NCI-H1092 (cell line): Measurements from ENCODE around the gene DLEC1.

Experiments
- DNase-seq: peaks from one replicate; lab custom pipeline; 2025; lab: John Stamatoyannopoulos, UW

DLEC1 gene

DNA sequence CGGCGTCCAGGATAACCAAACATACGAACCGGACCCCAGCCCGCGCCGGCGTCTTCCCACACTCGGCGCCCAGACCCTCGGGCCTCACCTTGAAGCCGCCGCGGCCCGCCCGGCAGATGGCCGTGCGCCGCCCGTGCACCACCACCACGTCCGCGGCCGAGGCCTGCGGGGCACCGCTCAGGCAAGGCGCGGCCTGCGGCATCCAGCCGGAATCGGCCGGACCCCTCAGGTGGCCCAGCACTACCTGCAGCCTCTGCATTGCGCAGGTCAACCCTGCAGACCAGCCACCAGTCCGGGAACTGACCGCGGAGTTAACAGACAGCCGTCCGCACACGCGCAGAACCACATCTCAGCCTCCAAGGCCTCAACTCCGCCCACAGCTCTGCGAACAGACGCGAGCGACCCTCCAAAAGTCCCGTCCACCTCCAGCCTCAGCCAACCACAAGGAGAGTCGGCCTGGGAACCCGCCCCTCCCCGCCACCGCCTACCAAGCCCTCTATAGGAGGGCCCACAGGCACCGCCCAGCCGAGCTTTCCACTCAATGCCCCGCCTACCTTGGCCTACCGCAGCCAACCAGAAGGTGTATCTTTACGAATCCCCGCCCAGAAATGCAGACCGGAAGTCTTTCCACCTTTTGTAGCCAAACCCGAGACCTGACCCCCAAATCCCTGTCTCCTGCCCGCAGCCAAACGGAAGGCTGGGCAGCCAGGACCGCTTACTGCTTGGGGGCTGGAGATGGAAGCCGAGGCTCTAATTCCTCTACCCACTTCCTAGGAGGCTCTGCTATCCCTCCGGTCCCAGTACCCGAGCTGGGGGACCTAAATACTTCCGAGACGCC lies 98.0 kb downstream of the DLEC1 start, which contains the start of gene ACAA1:
Gene ACAA1, minus strand, starts transcription at position 351 of the 838 bp plus-strand sequence. Its CDS starts 92 bp downstream, at position 259.
- peak; percentile 95 for DNase-seq

DNA sequence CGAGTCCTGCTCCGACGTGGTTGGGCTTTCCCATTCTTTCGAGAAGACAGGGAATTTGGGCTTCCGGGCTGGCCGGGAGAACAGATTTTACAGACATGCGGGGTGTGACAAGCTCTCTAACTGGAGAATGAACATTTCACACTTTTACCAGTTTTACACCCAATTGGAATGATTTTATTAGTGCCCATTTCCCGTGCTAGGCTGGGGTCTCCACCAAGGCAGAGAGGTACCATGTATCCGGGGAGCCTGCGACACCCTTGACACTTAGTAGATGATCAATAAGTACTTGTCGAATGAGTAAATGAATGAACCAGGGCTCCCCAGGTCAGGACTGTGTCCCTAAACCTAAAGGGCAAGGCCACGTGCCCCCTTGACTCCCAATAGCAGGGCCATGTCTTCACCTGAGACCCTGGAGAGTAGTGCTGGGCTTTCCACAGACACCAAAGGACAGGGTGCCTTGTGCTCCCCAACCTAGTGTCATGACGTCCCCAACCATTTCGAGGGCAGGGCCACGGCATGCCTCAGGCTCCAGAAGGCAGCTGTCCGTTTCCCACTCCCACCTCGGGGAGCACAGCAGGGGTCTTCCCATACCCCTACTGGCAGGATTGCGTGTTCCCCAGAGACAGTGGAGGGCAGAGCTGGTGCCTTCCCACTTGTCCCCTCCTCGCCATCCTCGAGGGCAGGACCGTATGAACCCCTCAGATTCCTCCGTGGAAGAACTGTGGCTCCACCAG lies 98.8 kb downstream of the DLEC1 start:
- no peak for DNase-seq

DNA sequence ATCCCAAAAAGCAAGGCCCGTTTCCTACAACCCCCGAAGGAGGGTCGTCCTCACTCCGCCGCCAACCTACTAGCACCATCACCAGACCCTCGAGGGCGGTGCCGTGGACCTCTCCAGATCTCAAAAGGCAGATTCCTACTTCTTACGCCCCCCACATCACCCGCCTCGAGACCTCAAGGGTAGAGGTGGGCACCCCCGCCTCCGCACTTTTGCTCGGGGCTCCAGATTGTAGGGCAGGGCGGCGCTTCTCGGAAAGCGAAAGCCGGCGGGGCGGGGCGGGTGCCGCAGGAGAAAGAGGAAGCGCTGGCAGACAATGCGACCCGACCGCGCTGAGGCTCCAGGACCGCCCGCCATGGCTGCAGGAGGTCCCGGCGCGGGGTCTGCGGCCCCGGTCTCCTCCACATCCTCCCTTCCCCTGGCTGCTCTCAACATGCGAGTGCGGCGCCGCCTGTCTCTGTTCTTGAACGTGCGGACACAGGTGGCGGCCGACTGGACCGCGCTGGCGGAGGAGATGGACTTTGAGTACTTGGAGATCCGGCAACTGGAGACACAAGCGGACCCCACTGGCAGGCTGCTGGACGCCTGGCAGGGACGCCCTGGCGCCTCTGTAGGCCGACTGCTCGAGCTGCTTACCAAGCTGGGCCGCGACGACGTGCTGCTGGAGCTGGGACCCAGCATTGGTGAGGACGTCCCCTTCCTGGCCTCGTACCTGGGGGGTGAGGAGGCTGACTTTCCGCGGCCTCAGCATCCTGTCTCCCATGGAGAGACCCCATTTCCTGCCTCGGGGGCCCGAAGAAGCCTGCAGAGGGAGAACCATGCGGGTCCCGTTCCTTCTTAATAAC lies 99.6 kb downstream of the DLEC1 start, which contains the start of gene MYD88:
Gene MYD88, plus strand, starts transcription at position 313 of the 842 bp plus-strand sequence. Its CDS starts 40 bp downstream, at position 353.
- DNase-seq = no peak

DNA sequence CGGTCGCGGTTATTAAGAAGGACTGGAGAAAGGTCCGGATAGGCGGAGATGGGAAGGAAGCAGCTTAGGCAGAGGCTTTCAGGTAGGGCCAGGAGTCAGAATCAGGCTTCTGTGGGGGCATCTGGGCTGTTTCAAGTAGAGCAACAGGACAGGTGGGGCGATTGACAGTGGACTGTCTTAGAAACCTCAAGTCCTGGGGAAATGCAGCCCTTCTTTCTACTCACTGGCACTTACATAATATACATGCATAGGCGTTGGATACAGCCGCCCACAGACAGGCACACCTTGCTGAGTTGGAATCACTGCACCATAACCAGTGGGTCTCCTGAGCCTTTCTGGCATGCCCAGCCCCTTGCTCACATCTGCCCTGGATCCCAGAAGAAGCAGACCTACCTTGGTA lies 100.2 kb downstream of the DLEC1 start:
- DNase-seq = no peak

DNA sequence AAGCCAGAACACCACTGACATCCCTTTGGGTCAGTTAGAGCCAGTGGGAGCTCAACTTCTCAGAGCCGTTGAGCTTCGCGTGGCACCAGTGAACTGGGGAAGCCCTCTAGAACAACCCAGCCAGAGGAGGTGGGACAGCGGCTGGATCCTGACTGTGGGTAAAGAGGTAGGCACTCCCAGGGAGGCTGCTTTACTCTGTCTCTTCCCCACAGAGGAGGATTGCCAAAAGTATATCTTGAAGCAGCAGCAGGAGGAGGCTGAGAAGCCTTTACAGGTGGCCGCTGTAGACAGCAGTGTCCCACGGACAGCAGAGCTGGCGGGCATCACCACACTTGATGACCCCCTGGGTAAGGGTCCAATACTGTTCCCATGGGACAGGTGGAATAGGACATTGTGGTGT lies 100.6 kb downstream of the DLEC1 start:
- no peak for DNase-seq

DNA sequence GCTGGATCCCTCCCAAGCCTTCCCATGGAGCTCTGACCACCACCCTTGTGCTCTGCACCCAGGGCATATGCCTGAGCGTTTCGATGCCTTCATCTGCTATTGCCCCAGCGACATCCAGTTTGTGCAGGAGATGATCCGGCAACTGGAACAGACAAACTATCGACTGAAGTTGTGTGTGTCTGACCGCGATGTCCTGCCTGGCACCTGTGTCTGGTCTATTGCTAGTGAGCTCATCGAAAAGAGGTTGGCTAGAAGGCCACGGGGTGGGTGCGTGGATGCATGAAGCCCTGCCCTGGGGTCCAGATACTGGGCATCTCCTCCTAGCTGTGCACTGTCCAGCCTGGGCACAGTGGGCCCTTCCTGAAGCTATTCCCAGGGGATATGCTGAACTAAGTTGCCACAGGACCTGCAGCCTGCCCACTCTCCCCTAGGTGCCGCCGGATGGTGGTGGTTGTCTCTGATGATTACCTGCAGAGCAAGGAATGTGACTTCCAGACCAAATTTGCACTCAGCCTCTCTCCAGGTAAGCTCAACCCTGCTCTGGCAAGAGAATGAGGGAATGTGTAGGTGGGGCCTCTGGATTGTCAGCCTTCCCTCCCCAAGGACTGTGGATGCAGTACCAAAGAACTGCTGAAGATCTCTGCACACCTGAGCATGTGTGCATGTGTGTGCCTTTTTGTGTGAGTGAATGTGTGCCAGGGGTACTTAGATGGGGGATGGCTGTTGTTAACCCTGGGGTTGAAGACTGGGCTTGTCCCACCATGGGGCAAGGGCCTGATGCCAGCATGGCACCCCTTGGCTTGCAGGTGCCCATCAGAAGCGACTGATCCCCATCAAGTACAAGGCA lies 101.5 kb downstream of the DLEC1 start:
- DNase-seq = no peak

DNA sequence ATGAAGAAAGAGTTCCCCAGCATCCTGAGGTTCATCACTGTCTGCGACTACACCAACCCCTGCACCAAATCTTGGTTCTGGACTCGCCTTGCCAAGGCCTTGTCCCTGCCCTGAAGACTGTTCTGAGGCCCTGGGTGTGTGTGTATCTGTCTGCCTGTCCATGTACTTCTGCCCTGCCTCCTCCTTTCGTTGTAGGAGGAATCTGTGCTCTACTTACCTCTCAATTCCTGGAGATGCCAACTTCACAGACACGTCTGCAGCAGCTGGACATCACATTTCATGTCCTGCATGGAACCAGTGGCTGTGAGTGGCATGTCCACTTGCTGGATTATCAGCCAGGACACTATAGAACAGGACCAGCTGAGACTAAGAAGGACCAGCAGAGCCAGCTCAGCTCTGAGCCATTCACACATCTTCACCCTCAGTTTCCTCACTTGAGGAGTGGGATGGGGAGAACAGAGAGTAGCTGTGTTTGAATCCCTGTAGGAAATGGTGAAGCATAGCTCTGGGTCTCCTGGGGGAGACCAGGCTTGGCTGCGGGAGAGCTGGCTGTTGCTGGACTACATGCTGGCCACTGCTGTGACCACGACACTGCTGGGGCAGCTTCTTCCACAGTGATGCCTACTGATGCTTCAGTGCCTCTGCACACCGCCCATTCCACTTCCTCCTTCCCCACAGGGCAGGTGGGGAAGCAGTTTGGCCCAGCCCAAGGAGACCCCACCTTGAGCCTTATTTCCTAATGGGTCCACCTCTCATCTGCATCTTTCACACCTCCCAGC lies 102.4 kb downstream of the DLEC1 start:
- no peak for DNase-seq

DNA sequence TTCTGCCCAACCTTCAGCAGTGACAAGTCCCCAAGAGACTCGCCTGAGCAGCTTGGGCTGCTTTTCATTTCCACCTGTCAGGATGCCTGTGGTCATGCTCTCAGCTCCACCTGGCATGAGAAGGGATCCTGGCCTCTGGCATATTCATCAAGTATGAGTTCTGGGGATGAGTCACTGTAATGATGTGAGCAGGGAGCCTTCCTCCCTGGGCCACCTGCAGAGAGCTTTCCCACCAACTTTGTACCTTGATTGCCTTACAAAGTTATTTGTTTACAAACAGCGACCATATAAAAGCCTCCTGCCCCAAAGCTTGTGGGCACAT lies 102.9 kb downstream of the DLEC1 start:
- DNase-seq = no peak

DNA sequence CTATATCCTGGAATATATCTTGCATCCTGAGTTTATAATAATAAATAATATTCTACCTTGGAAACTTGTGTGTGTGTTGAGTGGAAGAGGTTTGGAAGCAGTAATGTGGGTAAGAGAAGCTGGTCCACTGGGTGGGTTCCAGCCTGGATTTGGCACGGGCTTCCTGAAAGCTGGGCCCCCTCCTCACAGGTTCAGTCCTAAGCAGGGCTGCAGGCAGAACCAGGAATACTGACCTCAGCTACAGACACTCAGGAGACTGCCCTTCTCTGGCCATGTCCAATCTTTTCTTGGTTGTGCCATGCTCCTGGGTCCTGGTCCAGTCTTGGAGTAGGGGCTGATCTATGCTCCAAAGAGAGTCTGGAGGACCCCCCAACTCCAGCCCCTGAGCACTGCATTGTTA lies 104.0 kb downstream of the DLEC1 start:
- no peak for DNase-seq

DNA sequence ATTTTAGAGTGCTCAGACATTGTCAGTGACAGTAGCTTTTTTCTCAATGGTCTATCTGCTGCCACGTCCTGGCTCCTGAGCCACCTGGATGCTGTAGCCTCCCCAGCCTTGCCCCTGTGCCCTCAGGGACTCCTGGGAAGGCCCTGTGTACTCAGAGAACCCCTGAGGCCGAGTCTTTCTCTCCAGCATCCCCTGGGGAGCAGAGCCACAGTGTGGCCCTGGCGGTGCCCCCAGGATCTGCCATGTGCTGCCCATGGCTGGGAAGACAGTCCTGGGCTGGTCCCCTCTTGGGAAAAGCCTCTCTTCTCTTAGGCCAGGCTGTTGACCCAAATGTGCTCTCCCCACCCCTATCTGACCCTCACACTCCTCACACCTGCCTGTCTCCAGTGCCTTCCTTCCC lies 104.5 kb downstream of the DLEC1 start:
- DNase-seq = no peak

DNA sequence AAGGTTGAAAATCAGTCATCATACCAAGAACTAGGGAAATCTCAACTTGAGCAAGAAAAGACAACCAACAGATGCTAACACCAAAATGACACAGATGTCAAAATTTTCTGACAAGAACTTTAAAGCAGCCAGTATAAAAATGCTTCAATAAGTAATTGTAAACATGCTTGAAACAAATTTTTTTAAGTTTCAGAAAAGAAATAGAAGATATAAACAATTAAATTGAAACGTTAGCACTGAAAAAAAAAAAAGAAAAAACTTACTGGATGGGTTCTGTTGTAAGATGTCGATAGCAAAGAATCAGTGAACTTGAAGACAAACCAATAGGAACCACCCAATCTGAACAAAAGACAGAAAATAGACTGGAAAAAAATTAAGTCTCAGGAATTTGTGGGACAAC lies 107.5 kb downstream of the DLEC1 start:
- no peak for DNase-seq

DNA sequence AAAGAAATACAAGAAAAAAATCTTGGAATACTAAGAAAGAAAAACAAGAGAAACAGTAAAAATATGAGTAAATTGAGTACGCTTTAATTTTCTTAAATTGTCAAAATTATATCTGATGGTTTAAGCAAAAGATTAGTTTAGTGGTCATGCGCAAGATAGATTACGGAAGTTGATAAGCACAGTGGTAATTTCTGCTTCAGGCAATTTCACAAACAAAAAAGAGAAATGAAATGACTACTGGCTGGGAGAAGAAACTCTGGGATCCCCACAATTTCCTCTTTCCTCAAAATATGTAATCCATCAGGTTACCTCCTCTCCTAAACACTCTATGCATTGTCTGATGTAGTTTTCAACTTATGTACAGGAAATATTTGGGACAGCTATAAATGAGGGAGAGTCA lies 108.4 kb downstream of the DLEC1 start:
- no peak for DNase-seq

DNA sequence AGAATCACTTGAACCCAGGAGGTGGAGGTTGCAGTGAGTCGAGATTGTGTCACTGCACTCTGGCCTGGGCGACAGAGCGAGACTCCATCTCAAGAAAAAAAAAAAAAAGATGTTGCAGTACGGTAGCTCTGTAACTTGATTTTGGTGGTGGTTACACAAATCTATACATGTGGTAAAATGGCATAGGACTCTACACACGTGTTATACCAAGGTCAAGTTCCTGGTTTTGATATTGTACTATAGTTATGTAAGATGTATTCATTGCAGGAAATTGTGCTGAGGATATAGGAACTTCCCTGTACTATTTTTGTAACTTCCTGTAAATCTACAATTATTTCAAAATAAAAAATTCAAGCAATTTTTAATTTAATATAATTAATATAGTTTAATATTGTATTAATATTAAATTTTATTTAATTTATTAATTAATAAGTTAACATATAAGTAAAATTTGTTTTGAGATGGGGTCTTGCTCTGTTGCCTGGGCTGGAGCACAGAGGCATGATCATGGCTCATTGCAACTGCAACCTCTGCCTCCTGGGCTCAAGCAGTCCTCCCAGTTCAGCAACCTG lies 109.4 kb downstream of the DLEC1 start:
- DNase-seq = no peak

DNA sequence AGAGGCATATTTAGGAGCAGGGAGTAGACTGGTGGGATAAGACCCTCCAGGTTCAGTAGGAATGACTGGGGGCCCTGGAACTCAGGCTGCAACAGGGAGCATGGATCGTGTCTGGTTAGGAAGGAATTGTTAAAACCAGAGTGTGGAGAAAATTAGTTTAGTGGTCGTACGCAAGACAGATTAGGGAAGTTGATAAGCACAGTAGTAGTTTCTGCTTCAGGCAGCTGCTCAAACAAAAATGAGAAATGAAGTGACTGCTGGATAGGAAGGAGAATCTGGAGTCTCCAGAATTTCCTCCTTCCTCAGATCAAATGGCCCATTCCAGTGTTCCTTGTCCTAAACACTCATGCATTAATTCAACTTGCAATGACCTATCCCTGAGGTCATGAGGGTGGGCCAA lies 110.7 kb downstream of the DLEC1 start:
- DNase-seq = no peak

DNA sequence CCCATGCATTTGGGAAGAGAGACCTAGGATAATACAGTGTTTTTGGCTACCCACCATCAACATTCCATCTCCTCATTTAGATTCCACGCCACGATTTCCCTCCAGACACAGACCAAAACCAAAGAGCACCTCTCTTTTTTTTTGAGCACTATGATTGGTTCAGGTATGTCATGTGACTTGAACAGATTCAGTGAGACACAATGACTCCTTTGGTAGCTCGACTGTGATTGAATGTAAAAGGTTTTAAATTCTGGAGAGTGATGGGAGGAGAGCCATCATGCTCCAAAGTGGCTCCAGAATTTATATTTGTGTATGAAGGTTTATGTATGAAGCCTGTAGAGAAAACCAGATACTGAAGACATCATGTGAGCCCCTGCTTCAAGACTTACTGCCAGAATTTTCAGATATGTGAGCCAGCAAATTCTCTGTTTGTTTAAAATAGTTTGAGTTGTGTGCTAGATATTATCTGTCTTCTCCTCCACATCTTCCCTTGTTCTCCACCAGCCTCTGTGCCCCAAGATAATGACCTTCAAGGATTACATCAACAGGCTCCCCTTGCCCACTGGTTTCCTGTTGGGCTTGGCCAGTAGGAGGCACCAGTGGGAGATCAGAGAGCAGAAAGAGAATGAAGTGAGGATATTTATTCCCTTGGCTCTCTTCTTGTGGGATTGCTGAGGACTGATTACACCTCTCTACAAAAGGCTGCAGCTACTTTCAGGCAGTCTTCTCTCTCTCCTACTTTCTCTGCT lies 111.9 kb downstream of the DLEC1 start:
- no peak for DNase-seq

DNA sequence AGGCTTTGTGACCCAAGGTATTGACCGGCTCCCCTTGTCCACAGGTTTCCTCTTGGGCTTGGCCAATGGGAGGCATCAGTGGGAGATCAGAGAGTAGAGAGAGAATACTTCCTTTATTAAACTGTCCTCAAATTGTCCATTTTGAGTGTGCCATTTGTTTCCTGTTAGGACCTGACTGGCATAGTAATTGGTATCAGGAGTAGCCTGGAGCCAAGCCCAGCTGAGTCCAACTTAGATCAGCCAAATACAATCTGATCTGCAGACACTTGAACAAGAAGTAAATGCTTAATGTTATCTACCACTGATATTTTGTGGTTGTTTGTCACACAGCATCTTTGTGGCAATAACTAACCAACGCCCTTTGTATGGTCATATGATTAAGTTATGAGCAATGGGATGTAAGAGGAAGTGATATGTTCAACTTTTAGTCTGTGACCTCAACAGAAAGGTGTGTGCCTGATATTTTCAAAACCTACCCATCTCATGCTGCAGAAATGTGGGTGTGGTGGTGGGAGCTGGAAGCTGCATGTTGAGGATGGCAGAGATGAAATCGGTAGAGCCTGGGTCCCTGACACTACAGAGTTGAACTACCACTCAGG lies 112.8 kb downstream of the DLEC1 start:
- DNase-seq = no peak

DNA sequence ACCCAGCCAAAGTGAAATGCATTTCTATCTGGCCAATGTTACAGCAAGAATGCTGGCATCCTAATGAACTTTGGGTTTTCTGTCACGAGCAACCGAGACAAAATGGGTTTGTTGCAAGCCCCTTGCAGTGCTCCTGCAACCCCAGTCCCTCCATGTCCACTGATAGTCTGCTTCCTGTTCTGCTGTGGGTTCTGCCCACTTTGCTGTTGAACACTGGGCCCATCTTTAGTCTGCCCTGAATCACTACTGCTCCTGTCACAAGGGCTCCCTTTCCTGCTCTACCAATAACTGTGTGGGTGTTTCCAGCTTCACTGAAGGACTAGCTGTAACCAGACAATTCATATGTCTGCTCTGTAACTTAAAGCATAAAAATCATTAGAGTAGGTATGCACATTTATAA lies 113.6 kb downstream of the DLEC1 start:
- no peak for DNase-seq

DNA sequence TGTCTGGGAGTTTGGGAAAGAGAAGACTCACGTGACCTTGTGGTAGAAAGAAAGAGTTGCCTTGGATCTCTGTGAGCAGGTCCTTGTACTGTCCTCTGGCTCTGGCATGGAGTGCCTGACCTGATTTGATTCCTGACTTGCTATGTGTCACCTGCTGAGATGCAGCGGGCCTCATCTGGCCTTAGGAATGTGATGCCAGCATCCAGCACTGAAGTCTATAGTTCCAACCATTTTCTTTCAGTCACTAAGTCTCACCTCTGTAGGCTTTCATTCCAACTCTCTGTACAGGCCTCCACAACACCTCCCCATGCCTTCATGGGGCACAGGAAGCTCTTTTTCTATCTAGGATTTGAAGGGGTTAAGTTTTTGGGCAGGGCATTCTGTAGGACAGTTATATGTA lies 114.2 kb downstream of the DLEC1 start:
- no peak for DNase-seq

DNA sequence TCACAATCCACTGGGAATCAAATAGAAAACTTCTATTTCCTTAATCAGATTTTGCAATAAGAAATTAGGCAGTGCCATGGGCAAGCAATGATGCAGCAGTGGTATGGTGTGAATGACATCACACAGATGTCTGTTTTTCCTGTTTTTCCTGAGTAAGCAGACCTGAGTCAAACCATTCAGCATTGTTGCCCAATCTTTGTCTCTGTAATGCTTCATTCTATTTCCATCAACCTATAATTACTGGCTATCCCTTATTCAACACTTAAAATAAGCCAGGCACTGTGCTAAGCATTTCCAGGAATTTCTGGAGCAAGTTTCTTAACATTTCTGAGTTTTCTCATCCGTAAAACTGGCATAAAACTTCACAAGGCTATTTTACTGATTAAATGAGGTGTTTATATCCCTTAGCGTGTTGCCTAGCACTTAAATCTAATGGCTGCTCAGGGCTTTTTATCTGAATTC lies 115.1 kb downstream of the DLEC1 start:
- no peak for DNase-seq
